ENCODE results near the gene PPP1R37. TPM values are rescaled to one million over a fixed set of nuclear protein-coding genes. Genes with fewer than 3 reads are reported as not detected.
A peak's percentile ranks its signal among the peaks of the same experiment; 100 is the strongest.

PPP1R37 gene
- total RNA-seq, 2 donors from 2014 or later: 19.6 to 22.6 TPM

GRCh38 chr19:45175515-45176345 is 82.8 kb downstream of the PPP1R37 start:
- ATAC-seq (ENCODE audit: insufficient number of reproducible peaks, low FRiP score, low read depth): no peak

GRCh38 chr19:45177817-45178261 is 84.9 kb downstream of the PPP1R37 start, which contains the start of gene TRAPPC6A:
Gene TRAPPC6A (minus strand): TSS chr19:45178237. CDS start chr19:45178218, 19 bp downstream.
- DNase-seq (ENCODE audit: low spot score): no peak
- Histone ChIP-seq H3K27ac (peak within 1 kb of the TSS; percentile 86 to 97), H3K9me3 (no peaks in the 10 kb centered on the region), H3K27me3 (replicated peaks; ENCODE audit: insufficient read depth) (no peaks in the 10 kb centered on the region), H3K36me3 (peaks cover 8% of the 10 kb centered on the region), H3K4me1 (ENCODE audit: control insufficient read depth in 1 of 2, low read depth in 2 of 2) (peaks cover 26 to 32% of the 10 kb centered on the region in 2 donors), H3K4me3 (peak within 1 kb of the TSS; percentile 91)
- TF ChIP-seq CTCF (IDR thresholded peaks at IDR 0.05): no peak
- no peak for ATAC-seq (ENCODE audit: insufficient number of reproducible peaks, low FRiP score, low read depth)

More at GRCh38 chr19:45175515-45176345, 82.8 kb downstream of the PPP1R37 start:
- H3K4me3 ChIP-seq: no peak overlapping the region
- TF ChIP-seq CTCF (IDR thresholded peaks at IDR 0.05): no peak
- H3K36me3 ChIP-seq: no peaks in the 10 kb centered on the region
- no peak for DNase-seq (ENCODE audit: low spot score)
- H3K9me3 ChIP-seq: no peaks in the 10 kb centered on the region
- no peaks in the 10 kb centered on the region for H3K27me3 ChIP-seq (replicated peaks; ENCODE audit: insufficient read depth)
- no peak overlapping the region for H3K27ac ChIP-seq
- peaks cover 16 to 26% of the 10 kb centered on the region in 2 donors for H3K4me1 ChIP-seq (ENCODE audit: control insufficient read depth in 1 of 2, low read depth in 2 of 2)

GRCh38 chr19:45178262-45179071 is 85.5 kb downstream of the PPP1R37 start, which contains the start of gene BLOC1S3:
Gene BLOC1S3 (plus strand): TSS chr19:45178784. CDS start chr19:45179297, 513 bp downstream.
- H3K4me1 ChIP-seq (ENCODE audit: control insufficient read depth in 1 of 2, low read depth in 2 of 2): peaks cover 26 to 32% of the 10 kb centered on the region in 2 donors
- H3K36me3 ChIP-seq: peaks cover 8% of the 10 kb centered on the region
- H3K27me3 ChIP-seq (replicated peaks; ENCODE audit: insufficient read depth): no peaks in the 10 kb centered on the region
- H3K27ac ChIP-seq: peak within 1 kb of the TSS; percentile 86 to 97
- TF ChIP-seq CTCF (IDR thresholded peaks at IDR 0.05): no peak
- DNase-seq (ENCODE audit: low spot score) (peak; percentile 100), ATAC-seq (ENCODE audit: insufficient number of reproducible peaks, low FRiP score, low read depth) (peak; percentile 99)
- H3K4me3 ChIP-seq: peak within 1 kb of the TSS; percentile 91
- H3K9me3 ChIP-seq: no peaks in the 10 kb centered on the region

GRCh38 chr19:45179072-45179891 is 86.3 kb downstream of the PPP1R37 start:
- DNase-seq (ENCODE audit: low spot score): no peak

More at GRCh38 chr19:45179072-45179891, 86.3 kb downstream of the PPP1R37 start:
- Histone ChIP-seq H3K27me3 (replicated peaks; ENCODE audit: insufficient read depth) (no peaks in the 10 kb centered on the region), H3K27ac (peak overlapping the region; percentile 84 to 89), H3K36me3 (peaks cover 8% of the 10 kb centered on the region), H3K4me1 (ENCODE audit: control insufficient read depth in 1 of 2, low read depth in 2 of 2) (peaks cover 26 to 32% of the 10 kb centered on the region in 2 donors), H3K4me3 (peak overlapping the region; percentile 91), H3K9me3 (no peaks in the 10 kb centered on the region)
- ATAC-seq (ENCODE audit: insufficient number of reproducible peaks, low FRiP score, low read depth): no peak
- no peak for TF ChIP-seq CTCF (IDR thresholded peaks at IDR 0.05)
